ENCODE measurements around the gene ATP11A. TPM values are rescaled to one million over a fixed set of nuclear protein-coding genes. Genes with fewer than 3 reads are reported as not detected.

The ATP11A gene
- total and polyA plus RNA-seq, 2 donors (not counting 3 experiments of a cell fraction or from before 2014, with no cell fraction given): 16.5 to 88.1 TPM

DNA sequence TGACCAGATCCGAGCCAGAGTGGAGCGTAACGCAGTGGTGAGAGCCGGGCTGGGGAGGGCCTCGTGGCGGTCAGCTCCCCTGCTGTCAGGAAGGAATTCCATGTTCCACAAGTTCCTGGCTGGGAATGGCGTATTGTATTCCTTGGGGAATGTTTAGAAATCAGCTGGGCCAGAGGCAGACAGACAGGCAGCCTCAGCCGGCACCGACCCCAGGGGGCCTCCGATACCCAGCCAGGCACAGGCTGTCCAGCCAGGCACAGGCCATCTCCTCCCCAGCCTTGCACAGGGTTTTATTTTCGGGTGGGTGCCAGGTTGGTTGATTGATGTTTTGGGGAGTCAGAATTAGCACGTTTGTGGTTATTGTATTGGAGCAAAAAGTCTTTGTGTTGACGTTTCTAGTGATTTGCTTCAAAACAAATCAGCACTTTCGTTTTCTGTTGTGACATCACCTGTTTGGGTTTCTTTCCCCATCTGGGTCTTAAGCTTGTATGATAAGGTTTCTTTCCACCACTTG lies 152.6 kb downstream of the ATP11A start:
- Histone ChIP-seq H3K4me2 (ENCODE audit: insufficient read depth, low read length) (no peak overlapping the region), H3K4me1 (ENCODE audit: control insufficient read depth, extremely low read depth, insufficient read depth, low read length) (no peaks in the 10 kb centered on the region), H3K27me3 (ENCODE audit: control insufficient read depth in 2 of 2, insufficient read depth in 2 of 2, low read length in 2 of 2) (no peaks in the 10 kb centered on the region), H4K20me1 (replicated peaks; ENCODE audit: control insufficient read depth, extremely low read depth, insufficient read depth, low read length) (no peaks in the 10 kb centered on the region), H3K36me3 (ENCODE audit: control insufficient read depth in 2 of 2, extremely low read depth in 1 of 2, insufficient read depth in 2 of 2, low read length in 2 of 2) (peaks cover 0 to 17% of the 10 kb centered on the region in 2 experiments), H3K9me1 (replicated peaks; ENCODE audit: control insufficient read depth, extremely low read depth, insufficient read depth, low read length) (no peaks in the 10 kb centered on the region), H3K9ac (replicated peaks; ENCODE audit: extremely low read depth, insufficient read depth, low read length) (no peak overlapping the region), H2AFZ (ENCODE audit: low read depth, low read length) (no peak overlapping the region), H3K79me2 (ENCODE audit: control insufficient read depth, insufficient read depth, low read length) (no peaks in the 10 kb centered on the region), H3K9me3 (replicated peaks; ENCODE audit: control insufficient read depth, insufficient read depth, low read length) (no peaks in the 10 kb centered on the region), H3K4me3 (replicated peaks in 1 of 3; ENCODE audit: insufficient read depth in 1 of 3, low read depth in 1 of 3, low read length in 3 of 3) (no peak overlapping the region), H3K27ac (ENCODE audit: insufficient read depth, low read depth, low read length) (no peak overlapping the region)
- dilution Hi-C loops (cut with MboI; ENCODE audit: extremely low pct_ligation_motif_present, low sequenced_read_pairs) (no loop called here), intact Hi-C loops (cut with micrococcal nuclease) (no loop called here)
- POLR2A ChIA-PET: no interaction called here
- DNase-seq (ENCODE audit: low read depth, low spot score): peak; percentile 55
- peak; percentile 12 for FAIRE-seq
- no peak for TF ChIP-seq POLR2A (IDR thresholded peaks at IDR 0.05; ENCODE audit: low read depth, low read length)
- TF ChIP-seq, protein P1, sequence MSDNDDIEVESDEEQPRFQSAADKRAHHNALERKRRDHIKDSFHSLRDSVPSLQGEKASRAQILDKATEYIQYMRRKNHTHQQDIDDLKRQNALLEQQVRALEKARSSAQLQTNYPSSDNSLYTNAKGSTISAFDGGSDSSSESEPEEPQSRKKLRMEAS (IDR thresholded peaks at IDR 0.05; ENCODE audit: insufficient read depth, insufficient read length): no peak
- no peak for TF ChIP-seq GATA2 (IDR thresholded peaks at IDR 0.05; ENCODE audit: insufficient read depth, insufficient read length, low read depth, low read length)
- TF ChIP-seq POLR2AphosphoS5 (IDR thresholded peaks at IDR 0.05; ENCODE audit: insufficient read depth, low read depth, low read length): no peak
- TF ChIP-seq EZH2 (IDR thresholded peaks at IDR 0.05; ENCODE audit: borderline replicate concordance, low read depth, low read length, severe bottlenecking): no peak
- TF ChIP-seq MYC (IDR thresholded peaks at IDR 0.05; ENCODE audit: low read depth, low read length): no peak
- no peak for TF ChIP-seq FOS (IDR thresholded peaks at IDR 0.05; ENCODE audit: borderline replicate concordance, insufficient read depth, low read length)
- TF ChIP-seq, protein P2, sequence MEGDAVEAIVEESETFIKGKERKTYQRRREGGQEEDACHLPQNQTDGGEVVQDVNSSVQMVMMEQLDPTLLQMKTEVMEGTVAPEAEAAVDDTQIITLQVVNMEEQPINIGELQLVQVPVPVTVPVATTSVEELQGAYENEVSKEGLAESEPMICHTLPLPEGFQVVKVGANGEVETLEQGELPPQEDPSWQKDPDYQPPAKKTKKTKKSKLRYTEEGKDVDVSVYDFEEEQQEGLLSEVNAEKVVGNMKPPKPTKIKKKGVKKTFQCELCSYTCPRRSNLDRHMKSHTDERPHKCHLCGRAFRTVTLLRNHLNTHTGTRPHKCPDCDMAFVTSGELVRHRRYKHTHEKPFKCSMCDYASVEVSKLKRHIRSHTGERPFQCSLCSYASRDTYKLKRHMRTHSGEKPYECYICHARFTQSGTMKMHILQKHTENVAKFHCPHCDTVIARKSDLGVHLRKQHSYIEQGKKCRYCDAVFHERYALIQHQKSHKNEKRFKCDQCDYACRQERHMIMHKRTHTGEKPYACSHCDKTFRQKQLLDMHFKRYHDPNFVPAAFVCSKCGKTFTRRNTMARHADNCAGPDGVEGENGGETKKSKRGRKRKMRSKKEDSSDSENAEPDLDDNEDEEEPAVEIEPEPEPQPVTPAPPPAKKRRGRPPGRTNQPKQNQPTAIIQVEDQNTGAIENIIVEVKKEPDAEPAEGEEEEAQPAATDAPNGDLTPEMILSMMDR (IDR thresholded peaks at IDR 0.05; ENCODE audit: extremely low read depth in 1 of 2, insufficient read depth in 1 of 2, low read depth in 1 of 2, low read length in 2 of 2): no peak
- TF ChIP-seq JUN (IDR thresholded peaks at IDR 0.05; ENCODE audit: borderline replicate concordance, insufficient read depth, insufficient read length, low read depth): no peak
- CTCF ChIA-PET: interaction anchor here (1.9 kb wide), 1 partner anchor 201 kb away, joined by 6 read pairs; no protein-coding TSS in a partner anchor
- no TSS peak for BruUV-seq (replicated peaks)

Data from endothelial cell of umbilical vein (primary cell).